A375 (cell line): ENCODE data around the gene GOLM1. TPM values are rescaled to one million over a fixed set of nuclear protein-coding genes. Genes with fewer than 3 reads are reported as not detected.

Experiments used
- small RNA-seq: library from RNA; depleted of rRNA; stranded (forward); fragments of <200 nt; gene quantifications from one replicate; pipeline ENCODE3, GENCODE V24; 2014
- total RNA-seq: library from RNA; depleted of rRNA; stranded (reverse); fragments of >200 nt; shearing (Covaris generic); gene quantifications from 2 replicates; pipeline ENCODE4 v1.2.3, GENCODE V29; 2014; rRNA removed

GOLM1 gene, protein sequence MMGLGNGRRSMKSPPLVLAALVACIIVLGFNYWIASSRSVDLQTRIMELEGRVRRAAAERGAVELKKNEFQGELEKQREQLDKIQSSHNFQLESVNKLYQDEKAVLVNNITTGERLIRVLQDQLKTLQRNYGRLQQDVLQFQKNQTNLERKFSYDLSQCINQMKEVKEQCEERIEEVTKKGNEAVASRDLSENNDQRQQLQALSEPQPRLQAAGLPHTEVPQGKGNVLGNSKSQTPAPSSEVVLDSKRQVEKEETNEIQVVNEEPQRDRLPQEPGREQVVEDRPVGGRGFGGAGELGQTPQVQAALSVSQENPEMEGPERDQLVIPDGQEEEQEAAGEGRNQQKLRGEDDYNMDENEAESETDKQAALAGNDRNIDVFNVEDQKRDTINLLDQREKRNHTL
- 59.1 and 60.4 TPM in 2 replicates for total RNA-seq

DNA sequence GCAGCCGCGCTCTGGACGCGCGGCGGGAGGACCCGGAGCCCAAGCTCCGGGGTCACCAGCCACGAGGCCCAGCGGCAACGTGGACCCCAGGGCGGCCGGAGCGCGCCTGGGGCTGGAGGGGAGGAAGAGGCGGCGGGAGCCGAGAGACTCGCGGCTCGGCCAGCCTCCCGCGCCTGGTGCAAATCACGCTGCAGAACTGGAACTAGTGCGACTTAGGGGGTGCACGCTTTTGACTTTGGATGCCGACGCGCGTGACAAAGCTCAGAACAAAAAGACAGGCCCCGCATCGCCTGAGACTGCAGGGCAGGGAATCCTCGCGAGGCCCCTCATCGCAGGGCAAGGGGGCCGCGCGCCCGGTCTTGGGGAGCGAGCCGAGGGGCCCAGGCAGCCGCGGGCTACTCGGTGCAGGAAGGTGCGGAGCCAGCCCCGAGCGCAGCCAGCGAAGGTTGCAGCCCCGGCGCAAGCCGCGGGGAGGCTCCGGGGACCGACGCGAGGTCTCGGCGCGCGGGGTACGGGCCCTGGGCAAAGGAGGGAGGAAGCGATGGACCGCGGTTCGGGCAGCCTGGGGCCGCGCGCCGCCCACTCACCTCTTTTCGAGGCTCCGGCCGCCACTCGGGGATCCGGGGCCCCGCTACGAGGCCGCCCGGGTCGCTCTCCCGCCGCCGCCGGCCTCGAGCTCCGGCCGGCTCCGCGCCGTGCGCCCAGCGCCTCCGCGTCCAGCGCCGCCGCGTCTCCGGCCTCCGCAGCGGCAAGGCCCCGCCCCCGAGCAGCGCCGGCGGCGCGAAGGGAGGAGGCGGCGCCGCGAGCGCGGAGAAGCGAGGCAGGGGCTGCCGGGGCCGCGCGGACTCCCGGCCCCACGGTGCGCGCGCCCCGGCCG is at the start of gene GOLM1:
TSS of gene GOLM1 (minus strand) at position 735 of the 877 bp plus-strand sequence. CDS start 20,238 bp downstream, outside the sequence.

Small RNA genes lying within 50 kb of the gene (small RNA-seq; reads per million reads assigned to genes)
- gene AL161447.1 = not detected

Other genes with a start within 250 kb of the GOLM1 start
- 20.4 and 26.9 TPM in 2 replicates for gene NAA35, start 158.4 kb downstream of the GOLM1 start, total RNA-seq
- gene C9orf153, start 160.1 kb upstream of the GOLM1 start, total RNA-seq = not detected in 2 replicates
- gene ISCA1, start 183.0 kb upstream of the GOLM1 start, total RNA-seq = 28.9 and 29.2 TPM in 2 replicates